OCI-LY3 (cell line): ENCODE measurements around the gene QRICH2.

ENCODE experiments used
- EZH2phosphoT487 ChIP-seq: fragments of 200-600 bp; shearing (Covaris generic); IDR thresholded peaks from 2 replicates; pipeline ENCODE4 v1.6.1; 2018; ENCODE audit warnings: antibody characterized with exemption, mixed run types, low read depth
- TF ChIP-seq, protein P1 (sequence below): fragments of 200-600, 300-600 bp; sonication (generic); IDR thresholded peaks from 2 replicates; pipeline ENCODE4 v1.5.1; 2014; ENCODE audit warnings: antibody characterized with exemption, low read length, low read depth

DNA sequence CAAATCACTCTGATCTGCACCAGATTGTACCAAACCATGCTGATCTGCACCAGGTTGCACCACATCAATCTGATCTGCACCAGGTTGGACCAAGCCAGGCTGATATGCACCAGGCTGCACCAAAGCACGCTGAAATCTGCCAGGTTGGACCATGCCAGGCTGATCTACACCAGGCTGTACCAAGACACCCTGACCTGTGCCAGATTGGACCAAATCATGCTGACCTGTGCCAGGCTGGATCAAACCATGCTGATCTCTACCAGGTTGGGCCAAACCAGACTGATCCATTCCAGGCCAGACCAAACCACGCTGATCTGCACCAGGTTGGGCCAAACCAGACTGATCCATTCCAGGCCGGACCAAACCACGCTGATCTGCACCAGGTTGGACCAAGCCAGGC is 15.5 kb downstream of the QRICH2 start:
- TF ChIP-seq, protein P1, sequence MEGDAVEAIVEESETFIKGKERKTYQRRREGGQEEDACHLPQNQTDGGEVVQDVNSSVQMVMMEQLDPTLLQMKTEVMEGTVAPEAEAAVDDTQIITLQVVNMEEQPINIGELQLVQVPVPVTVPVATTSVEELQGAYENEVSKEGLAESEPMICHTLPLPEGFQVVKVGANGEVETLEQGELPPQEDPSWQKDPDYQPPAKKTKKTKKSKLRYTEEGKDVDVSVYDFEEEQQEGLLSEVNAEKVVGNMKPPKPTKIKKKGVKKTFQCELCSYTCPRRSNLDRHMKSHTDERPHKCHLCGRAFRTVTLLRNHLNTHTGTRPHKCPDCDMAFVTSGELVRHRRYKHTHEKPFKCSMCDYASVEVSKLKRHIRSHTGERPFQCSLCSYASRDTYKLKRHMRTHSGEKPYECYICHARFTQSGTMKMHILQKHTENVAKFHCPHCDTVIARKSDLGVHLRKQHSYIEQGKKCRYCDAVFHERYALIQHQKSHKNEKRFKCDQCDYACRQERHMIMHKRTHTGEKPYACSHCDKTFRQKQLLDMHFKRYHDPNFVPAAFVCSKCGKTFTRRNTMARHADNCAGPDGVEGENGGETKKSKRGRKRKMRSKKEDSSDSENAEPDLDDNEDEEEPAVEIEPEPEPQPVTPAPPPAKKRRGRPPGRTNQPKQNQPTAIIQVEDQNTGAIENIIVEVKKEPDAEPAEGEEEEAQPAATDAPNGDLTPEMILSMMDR = no peak
- TF ChIP-seq EZH2phosphoT487 = no peak
